GM23338 (cell line): ENCODE measurements around the gene SH3D21. TPM values are rescaled to one million over a fixed set of nuclear protein-coding genes. Genes with fewer than 3 reads are reported as not detected.

Experiments
- ATAC-seq: fragments of 200-7000 bp; cut with Tn5 transposase; 3 replicates; pipeline ENCODE4 v1.9.1; 2020
- DNase-seq: peaks from one replicate; pipeline ENCODE4 v3.0.0-alpha.2; 2015; ENCODE audit warnings: low spot score
- H2AFZ ChIP-seq: fragments of 200-600 bp; sonication (generic); 2 replicates; pipeline ENCODE4 v1.8.0; 2016; ENCODE audit warnings: antibody characterized with exemption, mild to moderate bottlenecking, moderate library complexity
- H3F3A ChIP-seq: fragments of 200-600 bp; sonication (generic); replicated peaks from 2 replicates; pipeline ENCODE4 v1.8.0; 2017; ENCODE audit warnings: antibody characterized with exemption, mixed run types, low read depth
- H3K27ac ChIP-seq: fragments of 200-600 bp; sonication (generic); 2 replicates; pipeline ENCODE4 v1.6.1; 2016; ENCODE audit warnings: low read depth
- H3K27me3 ChIP-seq: fragments of 200-600 bp; sonication (generic); 2 replicates; pipeline ENCODE4 v1.8.0; 2016; ENCODE audit warnings: mild to moderate bottlenecking, mixed run types, moderate library complexity; ENCODE audit not compliant: insufficient read depth
- H3K36me3 ChIP-seq: fragments of 200-600 bp; sonication (generic); 2 replicates; pipeline ENCODE4 v1.8.0; 2016; ENCODE audit warnings: mild to moderate bottlenecking; ENCODE audit not compliant: insufficient read depth
- H3K4me1 ChIP-seq: fragments of 200-600 bp; sonication (generic); 2 replicates; pipeline ENCODE4 v1.8.0; 2016; ENCODE audit warnings: mild to moderate bottlenecking, moderate library complexity; ENCODE audit not compliant: insufficient read depth
- H3K4me2 ChIP-seq: fragments of 200-600 bp; sonication (generic); 2 replicates; pipeline ENCODE4 v1.7.1; 2017; ENCODE audit warnings: mixed run types
- H3K4me3 ChIP-seq: fragments of 200-600 bp; sonication (generic); 2 replicates; pipeline ENCODE4 v1.6.1; 2016; ENCODE audit warnings: mixed run types
- H3K79me2 ChIP-seq: fragments of 200-600 bp; sonication (generic); replicated peaks from 2 replicates; pipeline ENCODE4 v1.8.0; 2017; ENCODE audit warnings: mild to moderate bottlenecking; ENCODE audit not compliant: insufficient read depth
- H3K9me2 ChIP-seq: fragments of 200-600 bp; sonication (generic); 2 replicates; pipeline ENCODE4 v1.8.0; 2017; ENCODE audit not compliant: insufficient read depth
- H4K20me1 ChIP-seq: fragments of 200-600 bp; sonication (generic); replicated peaks from 2 replicates; pipeline ENCODE4 v1.8.0; 2017; ENCODE audit warnings: mild to moderate bottlenecking; ENCODE audit not compliant: insufficient read depth
- H3K27ac Mint-ChIP-seq: 2 replicates; pipeline ENCODE4 v1.8.0; 2020; ENCODE audit warnings: inconsistent platforms, mild to moderate bottlenecking, moderate library complexity, mixed read lengths
- H3K27me3 Mint-ChIP-seq: 3 replicates; pipeline ENCODE4 v1.8.0; 2022; ENCODE audit warnings: low read depth, mild to moderate bottlenecking, moderate library complexity, mixed read lengths, inconsistent platforms; ENCODE audit not compliant: insufficient read depth, poor library complexity
- H3K36me3 Mint-ChIP-seq: 3 replicates; pipeline ENCODE4 v1.8.0; 2021; ENCODE audit warnings: low read depth, mild to moderate bottlenecking, inconsistent platforms, moderate library complexity, mixed read lengths
- H3K4me1 Mint-ChIP-seq: 3 replicates; pipeline ENCODE4 v1.8.0; 2020; ENCODE audit warnings: mild to moderate bottlenecking, inconsistent platforms, mixed read lengths
- H3K4me3 Mint-ChIP-seq: 3 replicates; pipeline ENCODE4 v1.8.0; 2021; ENCODE audit warnings: moderate library complexity, mild to moderate bottlenecking, inconsistent platforms, mixed read lengths
- H3K9me3 Mint-ChIP-seq: 3 replicates; pipeline ENCODE4 v1.8.0; 2020; ENCODE audit warnings: moderate library complexity, mild to moderate bottlenecking, inconsistent platforms, mixed read lengths
- CREB1 ChIP-seq: fragments of 250-450 bp; sonication (Bioruptor Pico); IDR thresholded peaks from 2 replicates; pipeline ENCODE4 v1.5.0; 2020; ENCODE audit warnings: low read depth, mild to moderate bottlenecking, moderate library complexity
- CTCF ChIP-seq, 2 experiments: fragments of 200-600 bp in 1 of 2; sonication (generic) in 1 of 2; conservative IDR thresholded peaks; 2 replicates each; pipeline versions ENCODE4 v1.5.1 to v1.6.1; 2016 to 2017; ENCODE audit warnings: antibody characterized with exemption in 2 of 2, low read depth in 2 of 2, mild to moderate bottlenecking in 2 of 2, moderate library complexity in 1 of 2
- ETS1 ChIP-seq: IDR thresholded peaks from 2 replicates; pipeline ENCODE4 v1.6.1; 2016; ENCODE audit warnings: antibody characterized with exemption
- EZH2 ChIP-seq: fragments of 200-600 bp; sonication (generic); IDR thresholded peaks from one replicate; pipeline ENCODE4 v1.8.0; 2017; ENCODE audit warnings: antibody characterized with exemption, mild to moderate bottlenecking, low read depth; ENCODE audit not compliant: unreplicated experiment
- EZH2phosphoT487 ChIP-seq: fragments of 200-600 bp; sonication (generic); IDR thresholded peaks from one replicate; pipeline ENCODE4 v1.8.1; 2018; ENCODE audit warnings: antibody characterized with exemption; ENCODE audit not compliant: unreplicated experiment
- JUNB ChIP-seq: IDR thresholded peaks from one replicate; pipeline ENCODE4 v1.6.1; 2016; ENCODE audit warnings: antibody characterized with exemption; ENCODE audit not compliant: unreplicated experiment
- NANOG ChIP-seq: IDR thresholded peaks from 2 replicates; pipeline ENCODE4 v1.6.1; 2016; ENCODE audit warnings: antibody characterized with exemption, borderline replicate concordance
- POLR2AphosphoS5 ChIP-seq: IDR thresholded peaks from 2 replicates; pipeline ENCODE4 v1.6.1; 2016; ENCODE audit warnings: antibody characterized with exemption, low read depth
- REST ChIP-seq: IDR thresholded peaks from one replicate; pipeline ENCODE4 v1.6.1; 2018; ENCODE audit warnings: antibody characterized with exemption; ENCODE audit not compliant: unreplicated experiment
- STAT1 ChIP-seq: IDR thresholded peaks from one replicate; pipeline ENCODE4 v1.6.1; 2016; ENCODE audit warnings: antibody characterized with exemption; ENCODE audit not compliant: unreplicated experiment
- ZNF114 ChIP-seq: fragments of 250-450 bp; sonication (Bioruptor Pico); IDR thresholded peaks from 2 replicates; pipeline ENCODE4 v1.5.0; 2020; ENCODE audit warnings: mild to moderate bottlenecking, moderate library complexity
- ZNF331 ChIP-seq: fragments of 250-450 bp; sonication (Bioruptor Pico); IDR thresholded peaks from 2 replicates; pipeline ENCODE4 v1.5.0; 2020; ENCODE audit warnings: low read depth, mild to moderate bottlenecking, moderate library complexity
- ZNF462 ChIP-seq: fragments of 250-450 bp; sonication (Bioruptor Pico); IDR thresholded peaks from 2 replicates; pipeline ENCODE4 v1.5.0; 2020; ENCODE audit warnings: mild to moderate bottlenecking, moderate library complexity
- polyA plus RNA-seq: library from polyadenylated mRNA; unstranded; fragments of >200 nt; fragmentation: Nextera tagmentation; extraction: Ambion mirVana; gene quantifications from 2 replicates; pipeline ENCODE4 v1.2.1, GENCODE V29; 2016
- total RNA-seq: library from RNA; depleted of rRNA; stranded (reverse); fragments of >200 nt; shearing (Covaris generic); gene quantifications from 2 replicates; pipeline ENCODE4 v1.2.3, GENCODE V29; 2014

SH3D21 gene
- total and polyA plus RNA-seq, 2 experiments from 2014 or later: 3.7 to 6.3 TPM

GRCh38 chr1:36258960-36259344 lies 47.2 kb upstream of the SH3D21 start:
- Histone ChIP-seq H3K9me2 (no peaks in the 10 kb centered on the region), H3K27me3 (no peaks in the 10 kb centered on the region), H3K4me3 (no peak overlapping the region), H3F3A (no peaks in the 10 kb centered on the region; the same call in 1 of the 2 replicates), H3K27ac (no peak overlapping the region), H4K20me1 (peaks cover 67% of the 10 kb centered on the region), H2AFZ (no peak overlapping the region), H3K4me2 (no peak overlapping the region), H3K79me2 (peaks cover 94% of the 10 kb centered on the region), H3K4me1 (peaks cover 6% of the 10 kb centered on the region; the same call in 1 of the 2 replicates), H3K36me3 (peaks cover 16% of the 10 kb centered on the region)
- Mint-ChIP-seq H3K4me3 (no peak overlapping the region), H3K36me3 (peaks cover 37% of the 10 kb centered on the region), H3K27ac (peak overlapping the region; percentile 57), H3K9me3 (no peaks in the 10 kb centered on the region), H3K27me3 (peaks cover 5% of the 10 kb centered on the region), H3K4me1 (peaks cover 22% of the 10 kb centered on the region)
- TF ChIP-seq REST: no peak
- TF ChIP-seq ZNF462 (CRISPR knock-in tag): no peak
- TF ChIP-seq ZNF114 (CRISPR knock-in tag): no peak
- TF ChIP-seq ETS1: no peak
- no peak for TF ChIP-seq CTCF (conservative IDR thresholded peaks at IDR 0.05; ENCODE audit: low read depth in 2 of 2)
- TF ChIP-seq POLR2AphosphoS5: no peak
- no peak for TF ChIP-seq EZH2
- no peak for TF ChIP-seq EZH2phosphoT487
- TF ChIP-seq JUNB: no peak
- TF ChIP-seq ZNF331 (CRISPR knock-in tag): no peak
- no peak for TF ChIP-seq STAT1
- TF ChIP-seq CREB1: no peak
- no peak for TF ChIP-seq NANOG
- DNase-seq: no peak
- ATAC-seq: no peak
